Measurements from ENCODE around the gene PTGES. TPM values are rescaled to one million over a fixed set of nuclear protein-coding genes. Genes with fewer than 3 reads are reported as not detected.

PTGES gene
- total RNA-seq, 2 donors from 2014 or later = 2.6 to 5.1 TPM

GRCh38 chr9:129746092-129746777 lies 6.6 kb downstream of the PTGES start:
- no peaks in the 10 kb centered on the region for H3K4me1 ChIP-seq
- no peak overlapping the region for H3K4me3 ChIP-seq
- H3K36me3 ChIP-seq = no peaks in the 10 kb centered on the region
- H3K27me3 ChIP-seq = no peaks in the 10 kb centered on the region
- no peaks in the 10 kb centered on the region for H3K9me3 ChIP-seq
- no peak overlapping the region for H3K9ac ChIP-seq (ENCODE audit: low read depth in 2 of 2, low read length in 2 of 2)
- TF ChIP-seq CTCF (IDR thresholded peaks at IDR 0.05) = no peak
- intact Hi-C loops (cut with DNase I) = no loop called here
- H3K27ac ChIP-seq = no peak overlapping the region
- DNase-seq = no peak

- Histone ChIP-seq H3K9ac (ENCODE audit: low read depth in 2 of 2, low read length in 2 of 2) (no peak overlapping the region), H3K27me3 (no peaks in the 10 kb centered on the region), H3K27ac (no peak overlapping the region), H3K4me1 (no peaks in the 10 kb centered on the region), H3K4me3 (no peak overlapping the region), H3K36me3 (no peaks in the 10 kb centered on the region), H3K9me3 (no peaks in the 10 kb centered on the region)
- DNase-seq = no peak
- intact Hi-C loops (cut with DNase I) = no loop called here
- TF ChIP-seq CTCF (IDR thresholded peaks at IDR 0.05) = no peak
Measured at GRCh38 chr9:129745200-129745599, 7.6 kb downstream of the PTGES start.

- TF ChIP-seq CTCF (IDR thresholded peaks at IDR 0.05) = no peak
- Histone ChIP-seq H3K36me3 (no peaks in the 10 kb centered on the region), H3K4me3 (no peak overlapping the region), H3K4me1 (no peaks in the 10 kb centered on the region), H3K9ac (ENCODE audit: low read depth in 2 of 2, low read length in 2 of 2) (no peak overlapping the region), H3K27me3 (no peaks in the 10 kb centered on the region), H3K27ac (no peak overlapping the region), H3K9me3 (no peaks in the 10 kb centered on the region)
- intact Hi-C loops (cut with DNase I) = no loop called here
- no peak for DNase-seq
Measured at GRCh38 chr9:129740666-129741464, 12.0 kb downstream of the PTGES start.

GRCh38 chr9:129740174-129740573 lies 12.7 kb downstream of the PTGES start:
- no peak for DNase-seq
- no peaks in the 10 kb centered on the region for H3K4me1 ChIP-seq
- no peak overlapping the region for H3K27ac ChIP-seq
- no peak overlapping the region for H3K4me3 ChIP-seq
- no peak overlapping the region for H3K9ac ChIP-seq (ENCODE audit: low read depth in 2 of 2, low read length in 2 of 2)
- no peaks in the 10 kb centered on the region for H3K9me3 ChIP-seq
- H3K27me3 ChIP-seq = no peaks in the 10 kb centered on the region
- intact Hi-C loops (cut with DNase I) = no loop called here
- TF ChIP-seq CTCF (IDR thresholded peaks at IDR 0.05) = no peak
- H3K36me3 ChIP-seq = no peaks in the 10 kb centered on the region

GRCh38 chr9:129739432-129739831 lies 13.4 kb downstream of the PTGES start:
- Histone ChIP-seq H3K27ac (no peak overlapping the region), H3K9ac (ENCODE audit: low read depth in 2 of 2, low read length in 2 of 2) (no peak overlapping the region), H3K9me3 (no peaks in the 10 kb centered on the region), H3K4me3 (no peak overlapping the region), H3K27me3 (no peaks in the 10 kb centered on the region), H3K36me3 (no peaks in the 10 kb centered on the region), H3K4me1 (no peaks in the 10 kb centered on the region)
- intact Hi-C loops (cut with DNase I) = loop anchor here (2.0 kb wide), 1 partner anchor 43 kb away; no protein-coding TSS in a partner anchor
- DNase-seq = no peak
- TF ChIP-seq CTCF (IDR thresholded peaks at IDR 0.05) = no peak

Data from colonic mucosa (tissue), 4 donors.